ENCODE measurements around the gene SFXN2.
"Not testable (repeated sequence)": the region's sequence is repeated elsewhere in the genome, so short reads cannot be mapped to it uniquely, and the experiment has no call there.

SFXN2 gene

DNA sequence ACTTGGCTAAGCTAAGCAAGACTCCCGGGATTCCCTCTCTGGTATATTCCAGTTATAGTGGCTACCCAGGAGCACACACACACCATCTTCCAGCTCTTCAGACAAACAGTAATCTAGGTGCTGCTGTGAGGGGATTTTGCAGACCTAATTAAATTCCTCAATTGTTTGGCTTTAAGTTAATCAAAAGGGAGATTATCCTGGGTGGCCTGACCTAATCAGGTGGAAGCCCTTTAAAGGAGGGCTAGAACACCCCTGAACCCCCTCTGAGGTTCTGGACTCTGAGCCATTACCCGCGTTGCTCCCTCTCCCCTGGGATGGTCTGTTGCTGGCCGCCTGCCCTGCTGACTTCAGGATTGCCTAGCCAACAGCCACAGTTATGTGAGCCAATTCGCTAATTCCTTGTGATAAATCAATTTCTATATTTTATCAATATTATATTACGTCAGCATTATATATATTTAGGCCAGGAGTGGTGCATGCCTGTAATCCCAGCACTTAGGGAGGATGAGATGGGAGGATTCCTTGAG lies 6.4 kb downstream of the SFXN2 start:
- no peak for DNase-seq (ENCODE audit: low spot score)

- no peak for DNase-seq (ENCODE audit: low spot score)
Measured at GRCh38 chr10:102721954-102722353, 7.5 kb downstream of the SFXN2 start.

- DNase-seq (ENCODE audit: low spot score), result no peak
Measured at GRCh38 chr10:102723989-102724388, 9.6 kb downstream of the SFXN2 start.

DNA sequence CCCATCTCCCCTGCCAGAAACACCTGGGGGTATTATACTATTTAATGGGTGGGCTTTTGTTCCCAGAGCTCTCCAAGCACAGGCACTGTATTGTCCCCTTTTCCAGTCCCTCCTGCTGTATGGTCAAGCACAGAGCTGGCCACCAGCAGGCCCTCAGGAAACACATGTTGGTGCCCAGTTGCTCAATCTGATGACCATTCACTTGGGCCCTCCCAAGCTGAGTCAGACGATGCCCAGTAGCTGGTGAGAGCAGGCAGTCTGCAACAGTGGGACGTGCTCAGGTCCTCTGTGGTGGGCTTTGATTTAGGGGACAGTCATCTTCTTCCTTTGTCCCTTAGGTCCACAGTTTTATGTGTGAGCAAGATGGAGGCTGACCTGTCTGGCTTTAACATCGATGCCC lies 11.8 kb downstream of the SFXN2 start:
- no peak for DNase-seq (ENCODE audit: low spot score)

DNA sequence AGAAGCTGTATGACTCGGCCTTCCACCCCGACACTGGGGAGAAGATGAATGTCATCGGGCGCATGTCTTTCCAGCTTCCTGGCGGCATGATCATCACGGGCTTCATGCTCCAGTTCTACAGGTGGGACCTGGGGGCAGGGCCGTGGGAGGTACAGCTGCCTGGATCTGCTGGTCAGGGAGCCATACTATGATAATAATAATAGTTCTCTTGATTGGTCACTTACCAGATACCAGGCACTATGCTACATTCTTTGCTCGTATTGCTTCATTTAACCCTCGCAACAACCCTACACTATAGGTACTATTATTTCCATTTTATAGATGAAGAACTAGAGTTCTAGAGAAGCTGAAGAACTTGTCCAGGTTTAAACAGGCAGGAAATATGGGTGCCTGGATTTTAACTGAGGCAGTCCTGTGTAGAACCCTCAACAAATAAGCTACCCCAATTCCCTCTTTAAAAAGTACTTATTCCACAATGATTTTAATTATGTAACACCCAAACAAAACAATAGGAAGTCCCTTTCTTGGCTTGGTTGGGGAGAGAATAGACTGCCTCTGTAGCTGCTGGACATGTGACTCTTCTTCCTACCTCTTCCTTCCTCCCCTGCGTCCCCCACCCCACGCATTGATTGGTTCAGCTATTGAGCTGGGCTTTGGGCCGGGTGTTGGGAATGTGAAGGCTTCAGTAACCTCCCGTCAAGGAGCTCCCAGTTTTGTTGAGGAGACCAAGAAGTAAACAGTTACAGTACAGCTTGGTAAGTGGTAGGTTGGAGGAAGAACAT lies 12.8 kb downstream of the SFXN2 start:
- DNase-seq (ENCODE audit: low spot score), result no peak

DNA sequence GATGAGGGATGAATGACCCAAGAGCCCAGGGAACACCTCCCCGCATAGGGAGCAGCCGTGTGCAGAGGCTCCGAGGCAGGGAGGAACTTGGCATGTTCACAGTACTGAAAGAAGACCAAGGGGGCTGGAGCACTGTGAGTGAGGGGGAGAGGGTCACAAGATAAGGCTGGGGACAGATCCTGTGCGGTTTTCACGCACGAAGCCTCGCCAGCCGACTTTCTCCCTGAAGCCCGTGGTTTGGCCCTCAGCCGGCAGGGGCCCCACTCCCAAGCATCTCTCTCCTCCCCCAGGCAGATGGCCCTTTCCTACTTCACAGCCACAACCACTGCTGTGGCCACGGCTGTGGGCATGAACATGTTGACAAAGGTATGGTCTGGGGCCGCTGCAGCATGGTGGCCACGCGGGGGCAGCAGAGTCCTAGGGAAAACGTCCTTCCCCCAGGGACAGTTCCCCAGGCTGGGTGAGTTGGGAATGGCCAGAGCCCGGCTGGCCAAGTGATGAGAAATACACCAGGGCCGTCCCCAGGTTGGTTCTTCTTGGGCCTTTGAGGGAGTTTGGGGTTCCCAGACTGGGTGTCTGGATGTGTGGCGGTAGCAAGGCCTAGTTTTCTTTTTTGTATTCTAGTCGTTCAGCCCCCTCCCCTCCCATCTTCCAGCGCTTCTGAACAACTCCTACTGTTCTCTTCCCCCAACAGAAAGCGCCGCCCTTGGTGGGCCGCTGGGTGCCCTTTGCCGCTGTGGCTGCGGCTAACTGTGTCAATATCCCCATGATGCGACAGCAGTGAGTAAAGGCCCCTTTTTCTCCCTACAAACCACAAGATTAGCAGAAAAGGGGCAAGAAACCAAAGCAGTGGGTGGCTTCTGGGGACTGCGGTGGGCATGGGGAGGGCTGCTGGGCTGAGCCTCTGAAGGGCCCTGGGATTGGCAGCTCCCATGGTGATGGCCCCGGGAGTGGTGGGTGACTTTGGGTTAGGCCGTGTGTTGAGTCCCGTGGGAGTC lies 14.9 kb downstream of the SFXN2 start:
- peak; percentile 73 for DNase-seq (ENCODE audit: low spot score)

- DNase-seq (ENCODE audit: low spot score), result no peak
Measured at GRCh38 chr10:102731222-102731800, 16.9 kb downstream of the SFXN2 start.

DNA sequence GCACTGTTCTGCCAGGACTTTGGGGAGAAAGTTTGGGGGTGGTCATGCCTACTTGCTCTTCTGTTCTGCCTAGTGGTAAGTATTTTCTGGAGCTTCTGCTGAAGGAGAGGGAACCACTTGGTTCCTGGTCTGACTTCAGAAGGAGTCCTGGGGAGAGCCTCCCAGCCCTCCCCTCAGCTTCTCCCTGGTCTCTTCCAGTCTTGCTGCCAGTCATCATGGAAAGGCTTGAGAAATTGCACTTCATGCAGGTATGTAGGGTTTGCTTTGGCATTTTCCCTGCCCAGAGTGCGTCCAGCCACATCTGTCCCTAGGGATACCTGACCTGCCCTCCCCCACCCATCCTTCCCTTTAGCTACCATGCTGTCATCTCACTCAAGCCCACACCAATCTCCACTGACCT lies 18.2 kb downstream of the SFXN2 start:
- DNase-seq (ENCODE audit: low spot score), result no peak

DNA sequence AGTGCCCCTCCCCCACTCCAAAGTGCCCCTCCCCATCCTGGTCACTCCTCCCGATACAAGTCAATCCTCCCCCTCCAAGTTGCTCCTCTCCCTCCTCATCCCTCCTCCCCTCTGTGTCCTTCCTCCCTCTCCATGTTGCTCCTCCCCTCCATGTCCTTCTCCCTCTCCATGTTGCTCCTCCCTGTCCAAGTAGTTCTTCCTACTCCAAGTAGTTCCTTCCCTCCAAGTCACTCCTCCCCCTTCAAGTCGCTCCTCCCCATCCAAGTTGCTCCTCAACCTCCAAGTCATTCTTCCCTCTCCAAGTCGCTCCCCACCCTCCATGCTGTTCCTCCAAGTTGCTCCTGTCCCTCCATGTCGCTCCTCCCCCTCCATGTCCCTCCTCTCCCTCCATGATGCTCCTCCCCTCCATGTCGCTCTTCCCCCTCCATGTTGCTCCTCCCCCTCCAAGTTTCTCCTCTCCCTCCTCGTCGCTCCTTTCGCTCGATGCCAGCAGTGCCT lies 20.7 kb downstream of the SFXN2 start:
- no peak for DNase-seq (ENCODE audit: low spot score)

DNA sequence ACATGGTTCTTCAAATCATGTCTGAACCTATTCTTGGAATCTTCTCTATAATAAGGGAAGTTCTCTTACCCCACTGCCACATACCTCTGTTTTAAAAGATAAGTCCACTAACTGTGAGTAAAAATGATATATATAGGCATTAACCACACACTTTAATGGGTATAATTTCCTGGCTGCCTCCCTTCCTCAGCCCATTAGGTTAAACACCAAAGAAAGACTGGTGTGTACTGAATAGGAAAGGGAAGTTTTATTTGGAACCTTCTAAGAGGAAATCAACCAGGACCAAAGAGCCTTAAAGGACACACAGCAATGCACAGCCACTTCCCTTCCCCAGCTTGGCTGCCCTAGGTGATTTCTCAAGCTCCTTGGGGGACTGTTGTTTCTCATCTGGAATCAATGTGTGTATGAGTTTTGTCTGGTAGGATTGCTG lies 24.3 kb downstream of the SFXN2 start:
- no peak for DNase-seq (ENCODE audit: low spot score)

GRCh38 chr10:102740229-102740628 lies 25.8 kb downstream of the SFXN2 start:
- no peak for DNase-seq (ENCODE audit: low spot score)

GRCh38 chr10:102741726-102742237 lies 27.3 kb downstream of the SFXN2 start:
- DNase-seq (ENCODE audit: low spot score), result no peak

DNA sequence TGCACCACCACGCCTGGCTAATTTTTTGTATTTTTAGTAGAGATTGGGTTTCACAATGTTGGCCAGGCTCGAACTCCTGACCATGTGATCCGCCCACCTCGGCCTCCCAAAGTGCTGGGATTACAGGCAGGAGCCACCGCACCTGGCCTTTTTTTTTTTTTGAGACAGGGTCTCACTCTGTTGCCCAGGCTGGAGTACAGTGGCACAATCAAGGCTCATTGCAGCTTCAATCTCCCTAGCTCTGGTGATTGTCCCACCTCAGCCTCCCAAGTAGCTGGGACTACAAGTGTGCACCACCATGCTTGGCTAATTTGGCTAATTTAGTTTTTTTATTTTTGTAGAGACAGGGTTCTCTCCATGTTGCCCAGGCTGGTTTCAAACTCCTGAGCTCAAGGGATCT lies 27.9 kb downstream of the SFXN2 start:
- not testable (repeated sequence) for DNase-seq (ENCODE audit: low spot score)

DNA sequence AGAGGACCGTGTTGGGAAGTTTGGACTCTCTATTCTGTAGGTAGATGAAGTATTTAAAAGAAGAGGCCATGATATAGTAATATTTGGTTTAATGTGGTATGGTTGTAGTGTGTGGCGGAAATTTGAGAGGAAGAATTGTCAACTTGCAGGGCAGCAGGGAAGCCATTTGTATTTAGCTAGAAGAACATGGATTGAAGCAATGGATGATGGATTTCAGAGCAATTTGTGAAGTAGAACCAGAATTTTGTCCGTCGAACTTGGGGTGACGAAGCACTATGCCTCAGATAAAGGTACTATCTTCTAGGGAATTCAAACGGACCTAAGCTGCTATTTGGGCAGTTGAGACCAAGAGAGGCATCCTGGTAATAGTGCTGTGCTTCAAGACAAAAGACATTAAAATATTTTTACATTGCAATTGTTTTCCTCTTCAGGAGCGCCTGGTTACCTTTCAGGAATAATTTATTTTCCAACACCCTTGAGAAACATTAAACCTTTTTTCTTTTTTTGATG lies 28.7 kb downstream of the SFXN2 start:
- peak; percentile 33 for DNase-seq (ENCODE audit: low spot score)

- peak; percentile 99 for DNase-seq (ENCODE audit: low spot score)
Measured at GRCh38 chr10:102743588-102744373, 29.3 kb downstream of the SFXN2 start, which contains the start of gene WBP1L. TSS of gene WBP1L (plus strand) at chr10:102743948. CDS start at chr10:102744054, 106 bp downstream.

GRCh38 chr10:102744374-102745051 lies 30.1 kb downstream of the SFXN2 start:
- no peak for DNase-seq (ENCODE audit: low spot score)

GRCh38 chr10:102745157-102745556 lies 30.7 kb downstream of the SFXN2 start:
- no peak for DNase-seq (ENCODE audit: low spot score)

- no peak for DNase-seq (ENCODE audit: low spot score)
Measured at GRCh38 chr10:102752266-102752930, 38.0 kb downstream of the SFXN2 start.

DNA sequence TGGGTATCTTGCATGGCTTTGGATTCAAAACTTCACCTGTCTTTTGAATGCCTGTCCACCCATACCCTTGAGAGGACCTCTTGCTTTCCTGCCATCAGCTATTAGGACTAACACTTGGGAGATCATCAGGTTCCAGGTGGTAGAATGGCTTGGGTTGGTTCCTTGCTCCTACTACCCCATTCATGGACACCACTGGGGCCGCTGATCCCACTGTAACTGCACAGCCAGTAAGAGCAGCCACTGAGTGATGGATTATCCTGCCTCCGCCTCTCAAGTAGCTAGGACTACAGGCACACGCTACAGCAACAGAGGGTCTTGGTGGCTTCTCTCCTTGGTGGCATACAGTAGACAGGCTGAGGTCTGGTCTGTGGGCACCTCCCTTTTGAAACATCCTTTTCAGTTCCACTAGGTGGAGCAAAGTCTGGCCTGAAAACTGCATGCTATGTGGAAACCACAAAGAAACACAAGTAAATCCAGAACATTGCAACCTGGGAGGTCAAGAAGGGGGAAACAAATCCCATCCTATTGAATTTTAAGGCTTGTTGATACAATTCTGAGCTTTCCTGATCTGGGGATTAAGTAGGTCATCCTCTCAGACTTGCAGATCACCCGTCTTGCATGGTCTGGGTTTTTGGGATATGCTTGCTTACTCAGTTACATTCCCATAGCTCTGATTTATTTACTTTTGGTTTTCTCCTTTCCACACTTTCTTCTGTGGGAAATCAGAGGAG lies 38.7 kb downstream of the SFXN2 start:
- peak; percentile 63 for DNase-seq (ENCODE audit: low spot score)
